COLO668 (cell line): ENCODE data around the gene NCKAP5.

ENCODE experiments used
- DNase-seq: peaks from one replicate; lab custom pipeline; 2025; ENCODE audit not compliant: unreplicated experiment; lab: John Stamatoyannopoulos, UW

The NCKAP5 gene

DNA sequence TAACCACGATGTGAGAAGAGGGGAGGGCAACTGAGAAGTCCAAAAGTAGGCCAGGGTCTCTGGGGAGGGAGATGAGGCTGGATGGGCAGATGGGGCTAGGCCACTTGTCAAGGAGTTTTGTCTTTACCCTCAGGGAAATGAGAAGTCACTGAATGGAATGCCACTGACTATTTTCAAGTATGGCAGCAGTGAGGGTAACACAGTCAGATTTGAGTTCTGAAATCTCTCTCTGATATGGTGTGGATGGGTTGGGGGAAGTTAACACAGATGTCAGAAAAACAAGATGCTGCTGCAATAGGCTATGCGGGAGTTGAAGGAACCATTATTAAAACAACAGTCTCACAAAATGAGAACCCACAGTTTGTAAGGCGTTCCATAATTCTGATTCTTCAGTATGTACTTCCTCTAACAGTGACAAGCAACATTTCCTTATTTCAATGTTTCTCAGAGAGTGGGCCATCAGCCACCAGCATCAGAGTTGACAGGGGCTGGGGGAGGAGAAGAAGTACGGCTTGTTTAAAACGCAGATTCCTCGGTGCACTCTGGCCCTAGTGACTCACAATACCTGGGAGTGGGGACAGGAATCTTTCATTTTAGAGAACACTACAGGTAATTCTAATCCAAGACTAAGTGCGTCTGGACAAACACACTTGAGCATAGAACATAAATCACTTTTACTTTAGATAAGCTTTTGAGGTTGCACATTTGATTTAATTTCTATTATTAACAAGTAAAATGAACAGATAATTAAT, 596.8 kb downstream of the NCKAP5 start:
- DNase-seq: no peak

DNA sequence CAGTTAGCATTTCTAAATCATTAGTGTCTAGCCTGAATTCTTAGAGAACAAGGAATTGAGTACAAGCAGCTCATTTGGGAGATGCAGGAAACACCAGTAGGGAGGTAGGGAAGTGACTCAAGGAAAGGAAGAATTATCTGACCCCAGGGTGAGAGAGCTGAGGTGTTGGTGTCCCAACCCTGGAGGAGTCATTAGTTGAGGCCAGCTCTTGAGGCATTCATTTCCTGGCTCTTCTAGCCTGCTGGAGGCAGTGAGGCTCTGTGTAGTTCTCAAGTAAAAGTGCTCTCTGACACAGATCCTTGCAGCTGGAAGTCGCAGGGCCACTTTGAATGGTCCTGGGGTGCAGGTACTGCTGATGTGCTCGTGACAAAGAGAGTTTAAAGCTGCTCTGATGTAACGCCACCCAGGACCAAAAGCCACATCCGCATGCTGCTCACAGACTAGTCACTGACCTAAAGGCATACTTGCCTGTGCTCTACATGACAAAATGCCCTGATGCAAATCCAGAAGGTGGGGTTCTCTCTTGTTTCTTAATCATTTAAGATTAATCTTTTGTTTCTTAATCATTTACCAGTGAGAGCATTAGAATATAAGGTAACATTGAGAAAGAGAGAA, 598.8 kb downstream of the NCKAP5 start:
- no peak for DNase-seq

DNA sequence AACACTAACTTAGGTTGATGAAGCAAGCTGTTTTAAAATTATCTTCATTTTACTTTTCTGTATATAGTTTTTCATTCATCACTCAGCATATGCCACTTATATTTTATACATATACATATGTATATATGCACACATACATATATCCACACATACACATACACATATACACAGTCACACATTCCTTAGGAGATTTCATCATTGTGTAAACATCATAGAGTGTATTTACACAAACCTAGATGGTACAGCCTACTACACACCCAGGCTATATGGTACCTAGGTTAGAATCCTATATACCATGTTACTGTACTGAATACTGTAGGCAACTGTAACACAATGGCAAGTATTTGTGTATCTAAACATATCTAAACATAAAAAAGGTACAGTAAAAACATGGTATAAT, 602.8 kb downstream of the NCKAP5 start:
- no peak for DNase-seq

DNA sequence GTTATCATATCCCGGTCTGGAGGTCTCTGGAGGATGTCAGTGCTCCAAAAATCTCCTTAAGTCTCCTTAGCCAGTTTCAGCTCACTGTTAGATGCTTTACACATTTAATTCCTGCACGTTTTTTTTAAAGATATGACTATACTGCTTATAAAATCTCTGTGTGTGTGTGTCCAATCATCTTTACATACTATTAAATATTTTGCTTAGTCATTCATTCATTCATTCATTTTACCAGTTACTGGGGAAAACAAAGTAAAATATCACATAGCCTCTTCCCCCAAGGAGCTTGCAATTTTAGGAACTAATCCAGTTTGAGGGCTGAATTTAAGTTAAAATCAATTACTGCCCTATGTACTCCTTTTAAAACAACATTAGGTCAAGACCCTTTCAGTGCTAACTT, 605.1 kb downstream of the NCKAP5 start:
- no peak for DNase-seq

DNA sequence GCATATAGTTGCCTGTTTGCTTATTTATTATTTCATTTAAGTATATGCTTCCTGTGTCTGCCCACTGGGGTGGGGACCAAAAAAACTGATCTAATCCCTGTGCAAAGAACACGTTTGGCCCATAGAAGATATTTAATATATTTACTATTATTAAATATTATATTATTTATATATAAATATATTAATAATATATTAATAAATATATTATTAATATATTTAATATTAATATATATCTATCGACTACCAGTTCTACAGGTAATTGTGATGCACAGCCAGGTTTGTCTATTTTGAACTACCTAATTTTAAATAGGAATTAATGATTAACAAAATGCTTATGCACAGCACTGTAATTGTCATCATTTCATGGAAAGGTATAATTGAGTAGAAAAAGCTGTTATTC, 609.4 kb downstream of the NCKAP5 start:
- DNase-seq: no peak

DNA sequence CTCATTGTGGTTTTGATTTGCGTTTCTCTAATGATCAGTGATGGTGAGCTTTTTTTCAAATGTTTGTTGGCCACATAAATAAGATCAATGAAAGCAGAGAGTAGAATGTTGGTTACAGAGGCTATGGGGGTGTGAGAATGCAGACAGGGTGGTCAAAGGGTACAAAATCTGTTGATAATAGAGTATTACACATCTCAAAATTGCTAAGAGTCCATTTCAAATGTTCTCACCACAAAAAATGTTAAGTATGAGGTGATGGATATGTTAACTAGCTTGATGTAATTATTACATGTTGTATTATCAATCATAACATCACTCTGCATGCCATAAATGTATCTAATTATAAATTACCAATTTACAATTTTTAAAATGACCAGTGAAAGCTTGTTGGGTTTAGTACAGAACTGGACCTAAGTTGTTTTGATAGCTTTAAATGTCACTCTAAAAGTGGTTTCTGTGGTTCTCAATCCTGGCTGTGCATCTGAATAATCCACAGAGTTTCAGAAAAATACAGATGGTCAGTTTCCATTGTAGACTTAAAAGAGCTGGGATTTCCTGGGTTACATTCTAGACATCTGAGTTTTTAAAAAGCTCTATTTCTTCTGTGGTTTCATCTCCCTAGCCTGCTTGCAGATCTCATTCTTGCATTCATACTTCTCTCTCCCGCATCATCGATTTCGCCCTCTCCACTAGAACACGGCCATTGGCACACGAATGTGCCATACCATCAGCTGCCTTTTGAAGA, 612.2 kb downstream of the NCKAP5 start:
- DNase-seq: no peak

DNA sequence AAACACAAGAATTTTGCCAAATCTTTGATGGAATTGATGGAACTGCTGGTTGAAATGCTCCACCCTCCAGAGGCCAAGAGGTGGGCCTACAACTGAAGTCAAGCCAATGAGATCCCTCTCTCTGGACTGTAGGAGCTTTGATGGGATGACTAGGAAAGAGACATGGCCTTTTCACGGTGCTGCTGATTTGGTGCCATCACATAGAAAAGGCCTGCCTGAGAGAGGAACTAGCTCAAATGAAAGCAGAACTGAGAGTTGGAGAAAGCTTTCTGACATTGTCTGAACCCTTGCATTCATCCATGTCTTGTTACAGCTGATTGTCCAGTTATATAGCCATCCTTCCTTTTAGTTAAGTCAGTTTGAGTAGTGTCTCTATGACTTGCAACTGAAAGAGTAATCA, 614.5 kb downstream of the NCKAP5 start:
- DNase-seq: no peak

DNA sequence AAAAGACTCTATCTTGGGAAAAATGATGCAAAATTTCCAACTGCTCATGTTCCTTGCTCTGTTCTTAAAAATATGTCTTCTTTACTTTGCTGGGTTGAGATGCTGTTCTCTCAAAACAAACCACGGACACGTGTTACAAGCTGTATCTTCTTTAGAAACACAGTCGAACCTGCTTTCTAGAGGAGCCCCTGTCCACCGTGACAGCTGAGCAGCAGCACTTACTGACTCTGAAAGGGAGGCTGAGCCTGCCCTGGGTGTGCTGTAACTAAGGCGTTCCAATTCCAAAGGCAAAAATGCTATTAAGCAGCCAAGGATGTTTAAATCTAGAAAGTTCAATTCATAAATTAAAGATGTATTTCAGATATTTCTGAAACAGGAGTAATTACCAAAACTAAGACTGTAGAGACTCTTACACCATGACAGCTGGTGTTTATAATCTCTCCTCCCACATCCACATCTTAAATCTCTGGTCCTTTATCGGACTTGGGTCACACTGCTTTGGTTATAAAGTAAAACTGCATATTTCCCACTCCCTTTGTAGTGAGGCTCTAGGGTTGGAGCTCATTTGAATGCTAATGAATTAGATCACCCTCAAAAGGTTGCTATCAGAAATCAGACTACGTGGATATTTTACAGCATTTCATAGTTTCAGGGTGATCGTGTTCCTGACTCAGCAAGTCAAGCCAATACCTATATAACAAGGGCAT, 617.1 kb downstream of the NCKAP5 start:
- DNase-seq: no peak

DNA sequence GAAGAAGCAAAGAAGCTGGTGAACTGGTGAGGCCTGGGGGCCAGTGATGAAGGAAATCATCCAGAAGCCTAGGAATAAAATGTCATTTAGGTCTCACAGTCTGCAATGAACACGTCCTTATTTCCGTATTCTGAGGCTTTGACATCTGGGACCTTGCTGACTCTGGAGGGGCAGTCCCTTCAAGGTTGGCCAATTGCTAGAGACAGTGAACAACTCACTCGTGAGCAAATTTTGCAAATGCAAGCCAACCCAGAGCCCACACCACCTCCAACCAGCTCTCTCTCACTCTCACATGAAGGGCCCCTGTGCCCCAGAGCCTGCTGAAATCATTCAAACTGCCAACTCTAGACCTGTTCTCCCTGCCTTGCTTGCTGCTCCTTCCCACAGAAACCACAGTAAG, 619.2 kb downstream of the NCKAP5 start:
- no peak for DNase-seq

DNA sequence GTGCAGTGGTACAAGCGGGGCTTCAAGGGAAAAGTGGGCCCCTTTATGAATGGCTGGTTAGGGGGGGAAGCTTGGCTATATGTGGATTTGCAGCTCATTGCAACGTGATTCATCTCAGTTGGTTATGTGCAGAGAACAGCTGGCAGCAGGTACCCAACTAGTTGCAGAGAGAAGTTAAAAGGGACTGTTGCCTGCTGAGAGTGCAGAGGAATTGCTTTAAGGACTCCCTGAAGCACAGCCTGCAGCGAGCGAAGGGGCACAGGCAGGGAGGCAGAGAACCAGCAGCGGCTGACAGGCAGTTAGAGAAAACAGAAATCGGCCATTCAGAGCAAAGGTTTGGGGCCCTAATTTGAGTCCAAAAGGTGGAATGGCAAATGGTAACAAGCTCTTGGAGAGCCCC, 620.1 kb downstream of the NCKAP5 start:
- no peak for DNase-seq

DNA sequence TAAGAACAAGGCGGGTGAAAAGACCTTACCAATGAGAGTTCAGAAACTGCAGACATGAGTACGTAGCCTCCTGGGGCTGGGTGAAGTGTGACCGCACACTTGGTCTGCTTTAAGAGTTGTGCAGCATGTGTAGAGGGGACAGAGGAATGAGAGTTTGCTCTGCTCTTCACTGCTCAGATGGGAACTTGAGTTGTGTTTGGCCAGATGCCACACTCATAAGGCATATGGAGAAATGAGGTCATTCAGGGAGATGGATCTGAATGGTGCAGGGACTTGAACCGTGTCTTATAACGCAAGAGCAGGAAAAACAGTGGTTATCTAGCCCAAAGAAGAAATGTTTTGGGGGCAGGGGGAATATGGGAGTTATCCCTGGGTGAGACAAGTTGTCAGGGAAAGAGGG, 624.4 kb downstream of the NCKAP5 start:
- DNase-seq: no peak

DNA sequence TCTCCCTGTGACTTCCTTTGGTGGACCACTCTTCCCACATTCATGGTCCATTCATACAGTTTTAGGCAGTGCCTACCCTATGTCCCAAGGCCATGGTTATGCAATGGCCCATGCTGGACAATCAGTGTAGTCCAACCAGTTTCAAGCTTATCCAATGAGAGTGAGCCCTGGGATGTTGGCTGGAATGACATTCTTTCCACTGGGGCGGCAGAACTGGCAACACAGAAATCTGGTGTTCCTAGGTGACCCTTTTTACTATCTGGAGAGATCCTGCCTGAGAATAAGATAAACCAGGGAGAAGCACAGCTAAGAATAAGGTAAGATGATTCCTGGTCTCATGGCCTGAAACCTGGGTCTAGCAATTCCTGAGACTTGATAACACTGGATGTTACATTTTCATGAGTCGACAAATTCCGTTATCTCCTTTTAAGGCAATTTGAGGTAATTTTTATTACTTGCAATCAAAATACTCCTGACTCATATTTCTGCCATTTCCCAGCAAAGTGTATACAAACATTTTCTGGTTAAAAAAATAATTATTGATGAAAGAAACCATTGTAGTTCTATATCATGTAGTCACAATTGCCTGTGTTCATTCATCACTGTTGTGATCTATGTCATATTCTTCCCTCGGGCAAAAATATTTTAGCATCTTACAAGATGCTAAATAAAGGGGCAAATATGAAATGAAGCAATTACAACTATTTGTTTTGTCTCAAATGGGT, 626.8 kb downstream of the NCKAP5 start:
- DNase-seq: no peak

DNA sequence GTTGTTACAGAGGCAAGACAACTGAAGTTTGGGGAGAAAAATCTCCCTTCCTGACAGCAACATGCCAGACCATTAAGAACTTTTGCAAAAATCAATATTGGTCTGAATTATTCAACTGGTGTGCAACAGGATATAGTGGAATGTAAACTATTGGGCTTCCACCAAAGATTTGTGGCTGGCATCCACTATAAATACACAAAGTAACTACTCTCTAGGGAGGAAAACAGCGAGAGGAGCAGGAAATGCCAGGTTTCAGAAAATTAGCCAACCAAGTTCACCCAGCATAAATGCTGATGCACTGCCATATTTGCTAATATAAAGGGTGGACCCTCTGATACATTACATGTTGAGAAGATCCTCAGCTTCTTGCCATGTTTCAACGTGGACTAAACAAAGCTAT, 630.6 kb downstream of the NCKAP5 start:
- DNase-seq: no peak

DNA sequence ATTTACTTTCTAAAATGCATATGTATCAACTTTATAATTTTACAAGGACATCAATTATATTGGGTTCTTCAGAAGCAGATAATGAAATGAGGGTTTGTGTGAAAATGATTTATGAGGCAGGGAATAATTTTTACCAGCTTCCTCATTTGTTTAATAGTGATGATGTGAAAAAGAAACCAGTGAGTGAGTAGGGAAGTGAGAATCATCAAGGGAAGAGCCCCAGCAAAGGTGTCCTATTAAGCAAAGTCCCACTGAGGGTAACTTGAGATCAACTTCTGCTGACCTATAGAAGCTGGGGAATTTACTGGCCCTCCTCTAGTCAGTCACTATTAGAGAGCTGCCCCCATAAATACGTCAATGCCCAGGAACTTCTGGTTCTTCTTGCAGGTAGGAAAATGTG, 631.5 kb downstream of the NCKAP5 start:
- DNase-seq: no peak

DNA sequence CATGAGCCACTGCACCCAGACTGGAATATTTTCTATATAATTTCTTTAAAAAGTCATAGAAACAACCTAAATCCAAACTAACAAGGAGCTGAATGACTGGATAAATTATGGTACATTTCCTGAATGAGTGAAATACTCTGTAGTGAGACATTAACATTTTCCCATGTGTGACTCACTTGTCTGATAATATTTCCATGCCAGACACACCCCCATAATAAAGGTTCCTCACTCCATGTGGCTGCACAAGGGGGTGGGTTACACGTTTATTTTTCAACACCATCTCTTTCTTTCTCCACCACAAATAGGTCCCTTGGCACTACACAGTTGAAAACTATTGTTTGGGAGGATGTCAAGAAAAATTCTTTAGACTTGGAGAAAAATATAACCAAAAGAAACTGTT, 632.0 kb downstream of the NCKAP5 start:
- DNase-seq: no peak

DNA sequence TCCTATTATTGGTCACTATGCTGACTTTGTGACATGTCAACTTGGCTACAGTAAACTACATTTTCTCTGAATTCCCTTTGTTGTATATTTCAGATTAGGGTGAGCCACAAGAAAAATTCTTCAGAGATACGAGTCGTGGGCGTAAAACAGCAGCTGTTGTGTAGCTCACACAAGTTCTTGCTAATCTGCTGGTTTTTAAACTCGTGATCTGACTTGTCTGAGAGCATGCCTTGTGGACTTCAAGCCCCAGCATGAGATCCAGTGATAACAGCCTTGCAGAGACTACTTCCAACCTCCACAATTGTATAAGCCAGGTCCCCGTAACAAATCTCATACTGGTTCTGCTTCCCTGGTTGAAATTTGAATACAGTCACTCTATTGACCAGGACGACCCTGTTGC, 638.5 kb downstream of the NCKAP5 start:
- DNase-seq: no peak

DNA sequence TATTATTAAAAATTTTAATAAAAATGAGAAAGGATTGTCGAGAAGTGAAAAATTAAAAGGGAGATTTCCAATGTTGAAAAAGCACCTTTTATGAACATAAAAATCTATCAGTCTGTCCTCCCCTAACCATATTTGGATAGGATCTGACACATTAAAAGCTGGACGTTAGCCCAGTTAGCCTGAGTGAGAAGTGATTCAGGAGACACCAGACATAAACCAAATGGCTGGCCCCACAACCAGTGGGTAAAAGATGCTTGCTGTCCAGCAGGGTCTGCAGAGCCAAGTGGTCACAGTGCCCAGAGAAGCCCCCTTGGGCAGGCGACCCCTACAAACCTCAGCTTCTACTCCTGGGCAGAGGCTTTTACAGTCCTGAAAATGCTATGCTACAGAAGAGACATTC, 644.5 kb downstream of the NCKAP5 start:
- no peak for DNase-seq

DNA sequence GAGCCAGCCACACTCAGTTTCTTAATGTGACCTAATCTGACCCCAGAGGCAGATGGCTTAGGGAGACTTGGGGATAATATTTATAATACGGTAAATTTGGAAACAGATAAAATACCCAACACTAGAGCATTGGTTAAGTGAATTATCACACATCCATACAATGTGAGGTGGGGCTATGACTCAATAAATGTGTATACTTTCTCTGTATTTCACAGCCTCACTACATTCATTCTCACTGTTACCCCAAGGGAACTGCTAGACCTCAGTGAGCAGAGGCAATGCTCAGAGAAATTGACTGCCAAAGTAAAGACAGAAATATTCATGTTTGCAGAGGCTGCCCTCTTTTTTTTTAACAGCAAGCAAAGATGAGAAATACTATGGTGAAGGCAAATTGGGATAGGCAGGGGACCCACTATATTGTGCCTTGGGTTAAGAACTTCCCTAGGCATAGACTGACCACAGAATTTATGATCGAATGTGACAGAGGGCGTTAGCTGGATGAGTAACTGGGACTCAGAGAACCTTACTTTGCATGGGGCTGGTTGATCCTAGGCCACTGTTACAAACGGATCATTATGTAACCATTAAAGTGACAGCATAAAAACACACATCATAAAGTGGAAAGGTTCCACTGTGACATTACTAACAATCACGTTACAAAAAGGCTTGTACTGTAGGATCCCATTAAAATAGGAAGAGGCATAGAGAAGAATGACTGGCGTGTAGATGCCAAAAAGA, 652.3 kb downstream of the NCKAP5 start:
- DNase-seq: no peak

DNA sequence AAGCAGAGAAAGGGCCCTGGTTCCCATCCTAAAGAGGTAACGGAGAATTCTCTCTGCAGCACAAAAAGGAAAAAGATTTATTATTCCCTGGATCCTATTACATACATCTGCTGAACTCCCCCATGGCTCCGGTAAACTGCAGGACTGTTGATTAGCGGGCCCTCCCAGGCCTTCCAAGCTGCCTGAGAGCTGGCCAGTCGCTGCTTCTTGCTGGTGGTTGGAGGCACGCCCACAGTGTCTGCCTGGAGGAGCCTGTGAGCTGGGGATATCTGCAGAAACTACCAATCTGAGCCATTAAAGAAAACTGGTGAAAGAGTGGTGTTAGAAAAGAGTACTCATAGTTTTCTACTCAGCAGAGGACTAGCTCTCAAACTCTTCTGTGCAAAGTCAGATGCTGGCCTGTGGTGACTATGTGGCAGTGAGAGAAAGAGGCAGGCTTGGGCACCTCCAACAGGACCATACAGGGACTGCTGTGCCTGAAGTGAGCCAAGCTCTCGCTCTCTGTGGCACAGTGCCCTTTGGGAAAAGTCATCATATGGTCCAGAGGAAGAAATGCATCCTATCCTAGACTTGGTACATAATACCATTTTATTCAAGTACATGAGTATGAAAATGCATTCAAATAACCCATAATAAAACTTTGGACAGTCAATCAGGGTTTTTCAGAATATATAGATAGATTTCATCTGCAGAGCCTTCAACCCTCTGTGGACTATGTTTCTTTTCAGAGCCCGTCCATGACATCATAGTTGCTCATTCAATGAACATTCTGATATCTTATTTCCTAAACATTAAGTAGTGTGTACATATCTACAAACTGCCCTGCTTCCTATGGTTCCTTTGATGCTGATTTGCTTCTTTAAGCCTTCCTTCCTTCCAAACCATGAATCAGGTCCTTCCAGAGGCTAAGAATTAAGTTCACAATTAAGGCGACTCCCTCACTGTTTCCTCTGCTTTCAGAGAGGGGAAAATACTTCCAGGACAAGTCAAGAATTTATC, 656.2 kb downstream of the NCKAP5 start:
- no peak for DNase-seq
